GM21786 (cell line): Measurements from ENCODE around the gene HSPG2.

Experiments
- ATAC-seq: cut with Tn5 transposase; IDR thresholded peaks from one replicate; pipeline ENCODE4 v1.9.1; 2021; ENCODE audit not compliant: unreplicated experiment

HSPG2 gene

DNA sequence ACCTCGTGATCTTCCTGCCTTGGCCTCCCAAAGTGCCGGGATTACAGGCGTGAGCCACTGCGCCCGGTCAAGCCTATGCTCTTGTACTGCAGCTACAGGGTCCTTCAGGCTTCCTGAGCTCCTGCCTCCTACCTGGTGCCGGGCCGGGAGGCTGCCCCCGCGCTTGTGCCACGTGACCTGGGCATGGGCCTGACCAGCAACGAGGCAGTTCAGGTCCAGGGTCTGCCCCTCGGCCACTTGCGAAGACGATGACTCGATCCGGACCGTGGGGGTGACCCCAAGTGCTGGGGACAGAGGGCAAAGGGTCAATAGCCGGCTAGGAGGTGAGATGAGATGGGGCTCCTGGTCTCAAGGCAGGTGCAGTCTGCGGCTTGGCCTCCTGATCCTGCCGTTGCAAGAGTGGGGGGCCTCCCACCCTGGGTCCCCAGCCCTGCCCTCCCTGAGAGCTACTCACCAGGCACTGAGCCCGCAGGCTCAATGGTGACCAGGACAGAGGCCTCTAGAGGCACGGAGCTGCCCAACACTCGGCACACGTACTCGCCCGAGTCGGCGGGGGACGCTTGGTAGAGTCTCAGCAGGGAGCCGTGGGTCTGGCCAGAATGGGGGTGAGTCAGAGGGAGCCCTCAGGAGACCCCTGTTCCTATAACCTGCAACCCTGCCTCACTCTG is 87.1 kb downstream of the HSPG2 start:
- ATAC-seq = no peak

DNA sequence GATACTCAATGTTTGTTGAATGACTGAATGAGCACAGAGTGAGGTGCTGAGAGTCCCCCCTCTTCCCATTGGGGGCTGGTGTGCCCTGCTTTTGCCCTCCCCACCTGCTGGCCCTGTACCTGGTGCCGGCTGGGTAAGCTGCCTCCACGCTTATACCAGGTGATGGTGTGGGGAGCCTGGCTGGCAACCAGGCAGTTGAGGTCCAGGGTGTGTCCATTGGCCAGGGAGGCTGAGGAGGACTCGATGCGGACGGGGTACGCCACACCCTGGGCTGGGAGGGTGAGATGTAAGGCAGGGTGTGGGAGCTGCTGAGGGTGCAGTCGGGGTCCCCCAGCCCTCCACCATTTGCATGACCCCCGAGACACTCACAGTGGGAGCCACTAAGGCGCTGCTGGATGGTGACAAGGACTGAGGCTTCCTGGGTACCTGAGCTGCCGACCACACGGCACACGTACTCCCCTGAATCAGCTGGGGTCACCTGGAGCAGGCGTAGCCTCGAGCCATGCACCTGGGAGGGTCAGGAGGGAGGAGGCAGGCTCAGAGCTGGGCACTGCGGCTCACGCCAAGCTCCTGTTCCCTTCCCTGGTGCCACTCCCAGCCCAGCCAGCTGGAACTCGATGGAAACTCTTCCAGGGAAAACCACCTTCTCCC is 88.5 kb downstream of the HSPG2 start:
- ATAC-seq = no peak

DNA sequence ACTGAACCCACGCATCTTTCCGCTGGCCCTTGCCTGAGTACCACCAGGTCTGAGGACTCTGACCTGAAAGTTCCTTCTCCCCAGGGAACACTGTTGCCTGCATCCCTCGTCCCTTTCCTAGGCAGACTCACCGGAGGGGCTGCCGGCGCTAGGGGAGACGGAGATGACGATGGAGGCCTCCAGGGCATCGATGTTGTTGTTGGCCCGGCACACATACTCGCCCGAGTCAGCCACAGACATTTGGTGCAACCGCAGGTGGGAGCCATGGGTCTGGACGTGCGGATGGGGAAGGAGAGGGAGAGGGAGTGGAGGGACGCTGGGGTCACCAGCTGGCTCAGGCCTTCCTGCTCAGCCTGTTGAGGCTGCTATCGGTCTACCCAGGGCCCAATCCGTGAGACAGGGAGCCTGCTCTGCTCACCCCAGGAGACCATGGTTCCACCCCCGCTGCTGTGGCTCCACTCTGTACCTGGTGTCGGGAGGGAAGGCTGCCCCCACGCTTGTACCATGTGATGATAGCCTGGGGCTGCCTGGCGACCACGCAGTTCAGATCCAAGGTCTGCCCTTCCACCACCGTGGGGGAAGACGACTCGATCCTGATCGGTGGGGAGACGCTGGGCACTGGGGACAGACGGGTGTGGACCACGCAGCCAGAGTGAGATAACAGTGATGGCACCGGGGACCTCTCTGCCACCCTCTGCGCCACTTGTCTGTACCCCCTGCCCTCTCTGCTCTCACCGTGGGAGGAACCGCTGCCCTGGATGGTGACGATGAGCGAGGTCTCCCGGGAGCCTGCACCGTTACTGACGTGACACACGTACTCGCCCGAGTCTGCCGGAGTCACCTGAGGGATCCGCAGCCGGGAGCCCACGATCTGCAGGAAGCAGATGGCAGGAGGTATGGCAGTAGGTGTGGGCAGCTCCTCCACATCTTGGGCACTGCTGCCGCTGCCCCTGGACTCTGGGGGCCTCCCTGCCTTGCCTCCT is 89.6 kb downstream of the HSPG2 start:
- ATAC-seq = no peak

DNA sequence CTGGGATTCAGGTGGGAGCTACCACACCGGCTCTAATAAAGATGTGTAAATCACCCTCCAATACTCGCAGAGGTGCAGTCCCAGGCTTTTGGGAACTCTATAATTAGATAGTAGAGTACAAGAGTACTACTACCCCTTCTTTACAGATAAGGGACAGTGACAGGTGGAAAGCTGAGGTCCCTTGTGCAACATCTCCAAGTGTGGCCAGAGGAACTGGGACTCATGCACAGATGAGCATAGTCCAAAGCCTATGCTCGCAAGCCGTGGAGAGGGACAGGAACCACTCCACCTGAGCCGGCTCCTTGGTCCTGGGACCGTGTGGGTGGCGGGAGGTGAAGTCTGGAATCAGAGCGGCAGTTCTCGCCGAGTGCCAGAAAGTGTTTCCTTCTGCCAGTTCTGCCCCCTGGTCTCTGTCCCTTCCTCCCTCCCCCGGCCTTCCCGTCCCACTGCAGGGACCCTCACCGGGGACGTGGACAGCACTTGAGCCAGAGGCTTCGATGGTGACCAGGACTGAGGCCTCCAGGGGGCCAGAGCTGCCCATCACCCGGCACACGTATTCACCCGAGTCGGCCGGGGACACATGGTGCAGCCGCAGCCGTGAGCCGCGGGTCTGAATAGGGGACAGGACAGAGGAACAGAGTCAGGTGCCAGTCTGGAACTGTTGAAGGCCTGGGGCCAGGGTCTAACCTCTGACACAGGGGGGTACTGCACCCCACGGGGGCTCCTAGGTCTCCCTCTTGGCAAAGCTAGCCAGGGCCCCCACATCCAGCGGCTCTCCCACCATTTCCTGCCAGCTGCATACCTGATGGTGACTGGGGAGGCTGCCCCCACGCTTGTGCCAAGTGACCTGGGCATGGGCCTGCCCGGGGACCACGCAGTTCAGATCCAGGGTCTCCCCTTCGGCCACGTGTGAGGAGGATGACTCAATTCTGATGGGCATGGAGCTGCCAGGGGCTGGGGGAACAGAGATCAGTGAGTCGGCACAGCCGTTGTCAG is 91.2 kb downstream of the HSPG2 start:
- ATAC-seq = no peak

DNA sequence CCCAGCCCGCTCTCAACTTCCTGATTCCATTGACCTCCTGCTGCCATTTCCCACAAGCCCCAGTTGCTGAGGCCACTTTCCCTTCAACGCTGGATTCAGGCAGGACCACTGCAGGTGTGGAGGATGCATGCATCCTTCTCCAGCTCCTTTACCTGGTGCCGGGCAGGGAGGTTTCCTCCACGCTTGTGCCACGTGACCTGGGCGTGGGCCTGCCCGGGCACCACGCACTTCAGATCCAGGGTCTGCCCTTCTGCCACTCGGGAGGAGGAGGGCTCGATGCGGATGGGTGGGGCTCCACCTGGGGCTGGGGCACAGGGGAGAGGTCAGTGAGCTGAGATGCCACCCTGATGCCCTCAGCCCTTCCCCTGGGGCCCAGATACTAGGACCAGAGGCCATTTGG is 93.1 kb downstream of the HSPG2 start:
- ATAC-seq = no peak

DNA sequence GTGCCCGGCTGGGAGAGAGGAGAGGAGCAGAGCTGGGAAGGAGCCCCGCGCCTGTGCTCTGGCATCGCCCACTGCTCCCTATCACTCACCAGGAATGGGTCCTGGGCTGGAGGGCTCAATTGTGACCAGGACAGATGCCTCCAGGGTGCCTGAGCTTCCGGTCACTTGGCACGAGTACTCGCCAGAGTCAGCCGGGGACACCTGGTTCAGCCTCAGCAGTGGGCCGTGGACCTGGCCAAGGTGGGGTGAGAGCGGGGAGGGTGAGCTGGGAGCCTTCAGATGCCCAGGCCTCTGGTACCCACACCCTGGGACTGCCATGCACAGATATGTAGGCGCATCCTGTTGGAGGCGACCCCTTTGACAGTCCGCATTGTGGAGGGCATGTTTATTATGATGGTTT is 93.9 kb downstream of the HSPG2 start:
- no peak for ATAC-seq

DNA sequence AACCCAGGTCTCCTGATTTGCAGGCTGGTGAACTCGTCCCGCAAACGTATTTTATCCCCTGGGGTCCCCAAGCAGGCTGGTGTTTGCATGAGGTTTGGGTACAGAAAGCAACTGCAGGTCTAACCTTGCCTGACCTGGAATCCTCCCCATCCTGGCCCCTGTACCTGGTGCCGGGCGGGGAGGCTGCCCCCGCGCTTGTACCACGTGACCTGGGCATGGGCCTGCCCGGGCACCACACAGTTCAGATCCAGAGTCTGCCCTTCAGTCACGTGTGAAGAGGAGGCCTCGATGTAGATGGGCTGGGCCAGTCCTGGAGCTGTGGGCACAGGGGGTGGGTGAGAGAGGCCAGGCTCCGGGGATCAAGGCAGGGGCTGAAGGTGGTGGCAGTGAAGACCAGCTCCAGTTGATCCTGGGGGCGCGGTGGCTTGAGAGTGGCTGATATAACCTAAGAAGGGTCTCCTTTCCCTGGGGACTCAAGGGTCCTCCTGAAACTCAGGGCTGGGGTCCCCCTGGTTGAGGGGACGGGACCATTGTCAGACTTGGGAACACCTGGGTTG is 94.4 kb downstream of the HSPG2 start:
- no peak for ATAC-seq

DNA sequence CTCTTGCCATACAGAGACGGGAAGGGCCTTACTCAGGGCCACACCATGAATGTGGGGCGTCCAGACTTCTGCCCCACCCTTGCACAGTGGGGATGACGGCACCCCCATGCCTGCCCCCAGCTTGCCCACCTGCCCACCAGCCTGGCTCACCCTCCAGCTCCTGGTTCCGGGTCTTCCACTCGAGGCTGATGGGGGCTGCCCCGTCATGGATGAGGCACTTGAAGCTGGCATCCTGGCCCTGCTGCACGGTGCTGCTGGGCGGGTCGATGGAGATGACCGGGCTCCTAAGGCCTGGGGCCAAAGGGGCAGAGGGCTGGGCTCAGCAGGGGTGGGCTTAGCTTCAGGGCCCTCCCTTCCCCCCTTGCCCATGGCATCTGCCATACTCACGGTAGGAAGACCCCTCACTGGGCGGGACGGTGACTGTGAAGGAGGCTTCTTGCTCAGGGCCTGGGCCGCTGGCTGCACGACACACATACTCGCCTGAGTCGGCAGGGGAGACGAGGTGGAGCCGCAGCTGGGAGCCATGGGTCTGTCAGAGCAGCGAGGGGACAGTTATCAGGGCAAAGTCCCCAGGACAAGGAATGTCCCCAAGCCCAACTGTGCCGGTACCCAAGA is 95.2 kb downstream of the HSPG2 start:
- ATAC-seq = no peak

DNA sequence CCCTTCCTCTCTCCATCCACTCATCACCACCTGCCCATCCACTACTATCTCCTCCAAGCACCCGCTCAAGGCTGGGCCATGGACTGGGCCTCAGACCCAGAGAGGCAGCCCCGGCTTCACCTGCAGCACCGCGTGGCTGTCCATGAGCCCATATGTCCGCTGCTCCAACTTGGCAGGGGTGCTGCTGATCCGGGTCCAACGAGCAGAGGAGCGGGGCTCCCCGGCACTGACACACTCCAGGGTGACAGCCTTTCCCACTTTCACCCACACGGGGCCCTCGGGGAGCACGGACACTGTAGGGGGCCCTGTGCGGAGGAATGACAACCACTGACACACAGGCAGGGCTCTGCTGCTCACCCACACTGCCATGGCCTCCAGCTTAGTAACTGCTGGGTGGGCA is 96.1 kb downstream of the HSPG2 start:
- no peak for ATAC-seq

DNA sequence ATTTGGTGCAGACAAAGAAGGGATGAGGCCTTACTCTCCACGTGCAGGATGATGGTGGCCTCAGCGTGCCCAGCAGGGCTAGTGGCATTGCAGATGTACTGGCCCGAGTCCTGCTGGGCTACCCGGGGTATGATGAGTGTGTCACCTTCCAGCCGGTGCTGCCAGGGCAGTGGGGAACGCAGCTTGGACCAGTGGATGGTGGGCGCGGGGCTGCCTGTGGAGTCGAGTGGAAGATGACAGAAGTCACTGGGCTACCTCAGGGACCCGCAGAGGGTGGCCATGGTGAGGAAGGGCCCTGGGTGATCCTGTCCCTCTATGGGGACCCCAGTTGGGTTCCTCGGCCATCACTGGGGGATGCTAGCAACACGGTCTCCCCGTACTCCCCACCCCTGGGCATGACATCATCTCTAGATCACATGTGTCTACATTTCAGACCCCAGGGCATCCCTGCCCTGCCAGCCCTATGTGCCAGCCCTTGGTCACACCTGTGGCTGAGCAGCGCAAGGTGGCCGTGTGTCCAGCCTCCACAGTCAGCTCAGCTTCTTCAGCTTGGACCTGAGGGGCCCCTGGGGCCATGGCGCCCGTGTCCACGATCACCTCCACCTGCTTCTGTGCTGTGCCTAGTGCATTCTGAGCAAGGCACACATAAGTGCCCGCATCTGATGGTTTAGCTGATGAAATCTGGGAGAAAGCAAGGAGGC is 97.6 kb downstream of the HSPG2 start:
- ATAC-seq = no peak

DNA sequence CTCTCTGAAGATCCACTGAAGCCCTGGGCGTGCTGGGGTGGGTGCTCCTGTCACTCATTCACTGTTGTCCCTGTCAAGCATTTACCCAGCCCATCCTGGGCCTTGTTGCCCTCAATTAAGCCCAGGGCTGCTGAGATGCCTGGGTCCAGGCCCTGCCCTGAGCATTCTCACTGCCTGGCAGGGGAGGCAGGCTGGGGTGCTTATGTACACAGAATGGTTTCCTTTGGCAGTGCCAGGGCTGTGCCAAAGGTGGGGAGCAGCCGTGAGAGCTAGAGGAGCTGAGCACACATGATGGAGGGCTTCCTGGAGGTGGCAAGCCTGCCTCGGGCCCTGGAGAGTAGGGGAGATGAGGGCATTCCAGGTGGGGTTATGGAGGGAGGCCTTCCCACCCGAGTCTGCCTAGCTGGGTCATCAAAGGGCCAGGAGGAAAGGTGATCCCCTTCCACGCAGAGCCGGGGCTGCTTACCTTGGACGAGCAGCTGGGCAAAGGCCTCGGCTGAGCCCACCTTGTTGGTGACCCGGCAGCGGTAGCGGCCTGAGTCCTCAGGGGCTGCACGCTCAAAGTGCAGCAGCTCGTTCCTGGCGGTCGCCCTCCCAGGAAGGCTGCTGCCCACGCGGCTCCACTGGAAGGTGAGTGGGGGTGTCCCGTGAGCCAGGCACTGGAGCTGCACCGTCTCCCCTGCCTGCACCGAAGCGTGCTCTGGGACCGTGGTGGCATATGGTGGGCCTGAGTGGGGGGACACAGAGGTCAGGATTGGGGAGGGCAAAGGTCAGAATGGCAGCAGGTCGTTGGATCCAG is 98.6 kb downstream of the HSPG2 start:
- no peak for ATAC-seq

DNA sequence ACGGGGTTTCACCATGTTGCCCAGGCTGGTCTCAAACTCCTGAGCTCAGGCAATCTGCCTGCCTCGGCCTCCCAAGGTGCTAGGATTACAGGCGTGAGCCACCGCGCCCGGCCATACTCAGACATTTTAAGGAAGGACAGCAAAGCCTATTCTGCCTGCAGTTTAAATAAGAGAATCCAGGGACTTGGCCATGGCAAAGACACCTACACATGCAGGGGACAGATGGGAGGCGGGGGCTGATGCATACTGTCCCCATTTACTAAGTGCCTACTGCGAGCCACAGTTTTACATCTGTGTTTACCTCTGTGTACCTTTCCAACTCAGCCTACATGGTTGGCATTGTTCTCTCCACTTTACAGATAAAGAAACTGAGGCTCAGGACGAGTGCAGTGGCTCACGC is 99.6 kb downstream of the HSPG2 start:
- ATAC-seq = no peak

DNA sequence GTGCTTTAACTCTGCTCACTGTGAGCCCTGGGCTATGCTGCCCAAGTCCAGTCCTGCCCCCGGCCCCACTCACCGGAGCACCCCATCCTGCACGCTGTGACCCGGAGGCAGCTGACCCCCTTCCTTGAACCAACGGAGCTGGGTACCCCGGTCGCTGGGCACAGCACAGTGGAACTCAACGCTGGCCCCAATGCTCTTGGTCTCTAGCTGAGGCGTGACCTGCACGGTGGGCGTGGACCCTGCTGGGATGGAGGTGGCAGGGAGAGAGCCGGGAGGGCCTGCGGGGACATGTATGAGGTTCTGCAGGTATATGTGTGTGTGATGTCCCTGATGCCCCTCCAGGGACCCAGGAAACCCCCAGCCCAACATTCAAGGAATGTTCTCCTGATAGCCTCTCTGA is 100.4 kb downstream of the HSPG2 start:
- no peak for ATAC-seq

DNA sequence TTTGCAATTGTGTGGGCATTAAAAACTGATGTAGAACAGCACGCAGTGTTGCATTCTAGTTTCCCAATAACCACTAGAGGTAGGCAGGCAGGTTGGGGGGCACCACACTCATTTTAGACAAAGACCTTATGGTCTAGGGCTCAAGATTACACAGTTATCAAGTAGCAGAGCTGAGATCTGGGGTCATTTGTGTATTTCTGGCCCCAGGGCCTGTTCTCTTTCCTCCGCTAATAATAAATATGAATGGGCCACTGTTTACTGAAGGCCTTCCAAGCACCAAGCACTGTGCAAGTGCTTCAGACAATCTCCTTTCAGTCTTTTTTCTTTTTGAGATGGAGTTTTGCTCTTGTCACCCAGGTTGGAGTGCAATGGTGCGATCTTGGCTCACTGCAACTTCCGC is 101.1 kb downstream of the HSPG2 start:
- no peak for ATAC-seq

DNA sequence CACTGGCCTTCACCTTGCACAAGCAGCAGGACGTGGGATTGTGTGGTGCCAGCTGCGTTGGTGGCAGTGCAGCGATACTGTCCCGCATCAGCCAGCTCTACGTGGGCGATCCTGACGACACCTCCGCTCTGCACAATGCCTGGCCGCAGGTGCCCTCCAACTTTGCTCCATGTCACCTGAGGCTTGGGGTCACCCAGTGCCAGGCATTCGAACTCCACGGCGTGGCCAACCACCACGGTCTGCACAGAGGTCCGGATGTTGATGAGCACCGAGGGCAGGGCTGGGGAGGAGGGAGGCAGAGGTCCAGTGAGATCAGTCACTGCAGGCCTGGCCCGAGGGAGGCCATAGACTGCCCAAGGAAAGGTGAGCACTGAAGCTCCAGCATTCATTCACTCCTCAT is 102.4 kb downstream of the HSPG2 start:
- no peak for ATAC-seq

DNA sequence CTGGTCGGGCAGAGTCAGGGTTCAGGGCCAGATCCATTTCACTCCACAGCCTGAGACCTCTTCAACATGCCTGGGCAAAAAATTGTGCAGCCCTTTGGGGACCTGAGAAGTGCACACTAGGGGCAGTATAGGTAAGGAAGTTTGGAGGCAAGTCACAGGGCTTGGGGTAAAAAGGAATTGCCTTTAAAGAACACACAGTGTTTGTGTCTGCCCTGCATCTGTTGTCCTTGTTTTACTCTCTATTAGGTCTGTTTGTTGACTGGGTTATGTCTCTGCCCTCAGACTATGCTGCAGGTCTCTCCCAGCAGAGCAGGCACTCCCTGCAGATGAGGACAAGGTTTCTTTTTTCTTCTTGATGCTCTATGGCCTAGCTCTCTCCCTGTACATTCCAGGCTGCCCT is 103.0 kb downstream of the HSPG2 start:
- ATAC-seq = no peak

DNA sequence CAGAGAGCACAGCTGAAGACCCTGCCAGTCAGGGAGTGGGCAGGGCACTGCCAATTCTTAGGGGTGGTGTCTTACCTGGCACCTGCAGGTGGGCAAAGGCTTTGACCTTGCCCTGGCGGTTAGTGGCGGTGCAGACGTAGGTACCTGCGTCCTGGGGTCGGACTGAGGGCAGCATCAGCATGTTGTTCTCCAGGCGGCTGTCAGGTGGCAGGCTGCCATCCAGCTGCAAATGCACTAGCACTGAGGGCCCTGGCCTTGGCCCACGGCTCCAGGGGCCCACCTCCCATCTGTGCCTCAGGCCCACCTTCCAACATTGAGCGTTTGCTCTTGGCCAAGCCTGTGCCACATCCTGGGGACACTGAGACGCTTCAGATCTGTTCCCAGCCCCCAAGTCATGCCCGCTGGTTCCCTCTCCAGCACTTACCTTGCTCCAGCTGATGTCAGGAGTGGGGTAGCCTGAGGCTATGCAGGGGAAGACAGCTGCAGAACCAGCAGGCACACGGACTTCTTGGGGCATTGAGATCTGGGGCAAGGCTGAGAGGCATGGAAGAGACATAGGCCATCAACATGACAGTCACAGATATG is 103.6 kb downstream of the HSPG2 start:
- no peak for ATAC-seq

DNA sequence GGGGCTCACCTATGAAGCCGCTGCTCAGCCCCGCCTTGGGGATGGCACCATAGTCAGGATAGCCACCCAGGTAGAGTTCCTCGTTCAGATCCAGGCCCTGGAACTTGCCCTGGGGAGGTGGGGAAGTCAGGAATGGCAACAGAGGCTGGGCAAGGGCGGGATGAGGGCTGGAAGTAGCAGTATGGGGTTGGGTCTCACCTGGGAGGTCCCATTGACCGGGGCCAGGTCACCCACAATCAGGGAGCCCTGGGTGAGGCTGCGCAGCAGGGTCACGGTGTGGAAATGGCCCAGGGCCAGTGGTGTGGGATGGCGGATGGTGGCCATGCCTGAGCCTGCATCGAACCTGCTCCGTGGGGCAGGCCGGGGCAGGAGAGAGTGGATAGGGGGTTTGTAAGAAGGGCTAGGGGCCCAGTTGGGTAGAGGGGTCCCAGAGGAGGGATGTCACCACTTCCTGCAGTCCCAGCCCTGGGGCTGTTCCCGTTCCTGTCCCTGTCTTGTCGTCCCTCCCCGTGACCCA is 105.6 kb downstream of the HSPG2 start:
- no peak for ATAC-seq
